Keratinocyte (primary cell): ENCODE results near the gene LTV1. TPM values are rescaled to one million over a fixed set of nuclear protein-coding genes. Genes with fewer than 3 reads are reported as not detected.

Experiments
- DNase-seq: peaks from one replicate; pipeline ENCODE4 v3.0.0-alpha.2; 2011; ENCODE audit warnings: low read depth, missing footprints, low spot score
- FAIRE-seq: peaks from 2 replicates; lab custom pipeline; 2011; peaks lifted over from hg19 to GRCh38; lab: Jason Lieb, UNC
- H2AFZ ChIP-seq: 2 replicates; pipeline ENCODE4 v1.6.0; 2012; ENCODE audit warnings: low read length, control low read depth, inconsistent platforms; ENCODE audit not compliant: control insufficient read depth
- H3K27ac ChIP-seq: 2 replicates; pipeline ENCODE4 v1.5.1; 2011; ENCODE audit warnings: low read length; ENCODE audit not compliant: control insufficient read depth, insufficient read depth
- H3K27me3 ChIP-seq: 3 replicates; pipeline ENCODE4 v1.6.0; 2011; ENCODE audit warnings: low read length; ENCODE audit not compliant: control insufficient read depth, insufficient read depth; ENCODE audit errors: extremely low read depth
- H3K36me3 ChIP-seq, 2 experiments: 2 replicates in 1 of 2; 3 replicates in 1 of 2; pipeline ENCODE4 v1.5.1; 2011; ENCODE audit warnings: low read length in 2 of 2, mild to moderate bottlenecking in 1 of 2; ENCODE audit not compliant: control insufficient read depth in 2 of 2, insufficient read depth in 2 of 2; ENCODE audit errors: extremely low read depth in 1 of 2
- H3K4me1 ChIP-seq: 3 replicates; pipeline ENCODE4 v1.5.1; 2011; ENCODE audit warnings: low read length; ENCODE audit not compliant: control insufficient read depth, insufficient read depth; ENCODE audit errors: extremely low read depth
- H3K4me2 ChIP-seq: 3 replicates; pipeline ENCODE4 v1.6.0; 2011; ENCODE audit warnings: low read depth, low read length; ENCODE audit not compliant: control insufficient read depth, insufficient read depth; ENCODE audit errors: extremely low read depth
- H3K4me3 ChIP-seq, 3 experiments: fragments of 200-600 bp in 1 of 3; sonication (generic) in 1 of 3; 2 replicates in 2 of 3; 3 replicates in 1 of 3; pipeline ENCODE4 v1.5.1; 2011 to 2016; ENCODE audit warnings: low read length in 3 of 3, mild to moderate bottlenecking in 3 of 3, control low read depth in 2 of 3, inconsistent platforms in 1 of 3, low read depth in 1 of 3, mixed read lengths in 1 of 3, mixed run types in 1 of 3, moderate library complexity in 1 of 3; ENCODE audit not compliant: control insufficient read depth in 2 of 3, insufficient read depth in 2 of 3; ENCODE audit errors: extremely low read depth in 1 of 3
- H3K79me2 ChIP-seq: 2 replicates; pipeline ENCODE4 v1.6.0; 2012; ENCODE audit warnings: low read length; ENCODE audit not compliant: control insufficient read depth, insufficient read depth
- H3K9ac ChIP-seq: 3 replicates; pipeline ENCODE4 v1.6.0; 2011; ENCODE audit warnings: low read length; ENCODE audit not compliant: control insufficient read depth, insufficient read depth; ENCODE audit errors: extremely low read depth
- H3K9me1 ChIP-seq: 3 replicates; pipeline ENCODE4 v1.6.0; 2011; ENCODE audit warnings: low read length; ENCODE audit not compliant: control insufficient read depth, insufficient read depth; ENCODE audit errors: extremely low read depth
- H3K9me3 ChIP-seq: 2 replicates; pipeline ENCODE4 v1.5.1; 2012; ENCODE audit warnings: low read depth, low read length; ENCODE audit not compliant: control insufficient read depth
- H4K20me1 ChIP-seq: 3 replicates; pipeline ENCODE4 v1.6.0; 2011; ENCODE audit warnings: low read length; ENCODE audit not compliant: control insufficient read depth, insufficient read depth; ENCODE audit errors: extremely low read depth
- EZH2 ChIP-seq: IDR thresholded peaks from one replicate; pipeline ENCODE4 v1.6.1; 2012; ENCODE audit warnings: inconsistent platforms, mild to moderate bottlenecking, low read length, moderate library complexity
- dilution Hi-C: fragments of 300-500 bp; cut with MboI; formaldehyde crosslinking; loops from one replicate; pipeline ENCODE4 v1.7.0; 2020; ENCODE audit warnings: low sequenced_read_pairs; ENCODE audit not compliant: extremely low pct_ligation_motif_present
- polyA plus RNA-seq, 5 experiments: library from polyadenylated mRNA; depleted of rRNA in 3 of 5; stranded (reverse) in 3 of 5; stranded (forward) in 1 of 5; unstranded in 1 of 5; fragments of >200 nt; gene quantifications; 1 replicate in 1 of 5; 2 replicates in 3 of 5; 3 replicates in 1 of 5; pipeline versions ENCODE4 v1.2.1 to v1.2.3, GENCODE V29; 2011 to 2012; ENCODE audit warnings: missing spikeins in 2 of 5, low read depth in 1 of 5, low replicate concordance in 1 of 5
- TF ChIP-seq, protein P1 (sequence below), 3 experiments: IDR thresholded peaks in 1 of 3; conservative IDR thresholded peaks in 1 of 3; optimal IDR thresholded peaks in 1 of 3; 2 replicates in 2 of 3; 3 replicates in 1 of 3; pipeline versions ENCODE3 to v1.5.1; 2011; ENCODE audit warnings: low read length in 3 of 3, mild to moderate bottlenecking in 3 of 3, moderate library complexity in 2 of 3, control low read depth in 1 of 3, inconsistent platforms in 1 of 3; ENCODE audit not compliant: insufficient read depth in 2 of 3; ENCODE audit errors: extremely low read depth in 1 of 3

The LTV1 gene
- polyA plus RNA-seq, 1 donor (not counting 4 experiments of a cell fraction or from before 2014, with no cell fraction given), result 35.2 TPM

DNA sequence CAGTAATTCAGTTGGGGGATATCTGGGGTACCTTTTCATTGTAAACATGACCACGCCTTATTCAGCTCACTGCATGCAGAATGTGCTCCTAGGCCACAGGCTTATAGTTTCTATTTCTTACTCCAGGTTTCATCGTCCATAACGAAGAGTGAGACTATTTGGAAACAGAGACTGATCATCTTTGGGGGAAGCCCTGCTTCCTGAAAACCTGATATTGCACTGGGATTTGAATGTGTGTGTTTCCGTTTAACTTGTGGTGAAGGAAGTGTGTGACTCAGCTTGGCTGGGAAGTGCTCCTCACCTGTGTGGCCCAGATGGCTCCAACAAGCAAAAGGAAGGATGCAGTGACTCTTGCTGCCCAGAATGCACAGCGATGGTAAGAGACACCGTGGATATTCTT, 19.6 kb upstream of the LTV1 start:
- H3K4me3 ChIP-seq, result no peak overlapping the region
- H3K36me3 ChIP-seq, result peaks cover 0 to 1% of the 10 kb centered on the region in 2 experiments
- no peak overlapping the region for H3K4me2 ChIP-seq
- no peak for DNase-seq
- TF ChIP-seq, protein P1, sequence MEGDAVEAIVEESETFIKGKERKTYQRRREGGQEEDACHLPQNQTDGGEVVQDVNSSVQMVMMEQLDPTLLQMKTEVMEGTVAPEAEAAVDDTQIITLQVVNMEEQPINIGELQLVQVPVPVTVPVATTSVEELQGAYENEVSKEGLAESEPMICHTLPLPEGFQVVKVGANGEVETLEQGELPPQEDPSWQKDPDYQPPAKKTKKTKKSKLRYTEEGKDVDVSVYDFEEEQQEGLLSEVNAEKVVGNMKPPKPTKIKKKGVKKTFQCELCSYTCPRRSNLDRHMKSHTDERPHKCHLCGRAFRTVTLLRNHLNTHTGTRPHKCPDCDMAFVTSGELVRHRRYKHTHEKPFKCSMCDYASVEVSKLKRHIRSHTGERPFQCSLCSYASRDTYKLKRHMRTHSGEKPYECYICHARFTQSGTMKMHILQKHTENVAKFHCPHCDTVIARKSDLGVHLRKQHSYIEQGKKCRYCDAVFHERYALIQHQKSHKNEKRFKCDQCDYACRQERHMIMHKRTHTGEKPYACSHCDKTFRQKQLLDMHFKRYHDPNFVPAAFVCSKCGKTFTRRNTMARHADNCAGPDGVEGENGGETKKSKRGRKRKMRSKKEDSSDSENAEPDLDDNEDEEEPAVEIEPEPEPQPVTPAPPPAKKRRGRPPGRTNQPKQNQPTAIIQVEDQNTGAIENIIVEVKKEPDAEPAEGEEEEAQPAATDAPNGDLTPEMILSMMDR (optimal IDR thresholded peaks at IDR 0.05 in 1 of 3, IDR thresholded peaks at IDR 0.05 in 1 of 3, conservative IDR thresholded peaks at IDR 0.05 in 1 of 3; ENCODE audit: extremely low read depth in 1 of 3, insufficient read depth in 2 of 3, low read length in 3 of 3), result peak in 1 of 3 experiments; percentile 11
- no peak for TF ChIP-seq EZH2
- no peaks in the 10 kb centered on the region for H3K9me3 ChIP-seq
- H2AFZ ChIP-seq, result no peak overlapping the region
- H3K79me2 ChIP-seq, result no peaks in the 10 kb centered on the region
- no peaks in the 10 kb centered on the region for H3K27me3 ChIP-seq
- dilution Hi-C loops, result no loop called here
- FAIRE-seq, result peak; percentile 91
- no peak overlapping the region for H3K9ac ChIP-seq
- H3K4me1 ChIP-seq, result peaks cover 12% of the 10 kb centered on the region
- no peaks in the 10 kb centered on the region for H4K20me1 ChIP-seq
- H3K9me1 ChIP-seq, result no peaks in the 10 kb centered on the region
- no peak overlapping the region for H3K27ac ChIP-seq

DNA sequence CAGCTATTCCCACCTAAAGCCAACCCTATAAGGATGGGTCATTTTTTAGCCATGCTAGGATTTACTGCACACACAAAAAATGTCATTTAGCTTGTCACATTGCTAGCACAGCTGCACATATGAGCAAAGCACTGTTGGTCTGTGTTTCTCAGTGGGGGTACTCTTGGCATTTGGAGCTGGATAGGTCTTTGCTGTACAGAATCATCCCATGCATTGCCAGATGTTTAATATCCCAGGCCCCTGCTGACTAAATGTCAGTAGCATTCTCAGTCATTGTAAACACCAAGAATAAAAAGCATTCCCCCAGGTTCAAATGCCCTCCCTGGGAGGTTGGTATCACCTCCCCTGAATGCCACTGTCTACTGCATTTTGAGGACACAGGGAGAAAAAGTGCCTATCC, 14.6 kb upstream of the LTV1 start:
- no peaks in the 10 kb centered on the region for H3K9me3 ChIP-seq
- H3K36me3 ChIP-seq, result peaks cover 0 to 2% of the 10 kb centered on the region in 2 experiments
- no peak overlapping the region for H3K4me2 ChIP-seq
- FAIRE-seq (no peak), DNase-seq (no peak)
- H3K79me2 ChIP-seq, result no peaks in the 10 kb centered on the region
- H4K20me1 ChIP-seq, result no peaks in the 10 kb centered on the region
- H3K4me3 ChIP-seq, result no peak overlapping the region
- H2AFZ ChIP-seq, result no peak overlapping the region
- H3K9ac ChIP-seq, result no peak overlapping the region
- dilution Hi-C loops, result no loop called here
- no peaks in the 10 kb centered on the region for H3K27me3 ChIP-seq
- peaks cover 2% of the 10 kb centered on the region for H3K4me1 ChIP-seq
- TF ChIP-seq EZH2, result no peak
- TF ChIP-seq, protein P1 (optimal IDR thresholded peaks at IDR 0.05 in 1 of 3, IDR thresholded peaks at IDR 0.05 in 1 of 3, conservative IDR thresholded peaks at IDR 0.05 in 1 of 3; ENCODE audit: extremely low read depth in 1 of 3, insufficient read depth in 2 of 3, low read length in 3 of 3), result no peak
- H3K27ac ChIP-seq, result no peak overlapping the region
- no peaks in the 10 kb centered on the region for H3K9me1 ChIP-seq
